A549 (cell line): ENCODE data around the gene TMEM205. TPM values are rescaled to one million over a fixed set of nuclear protein-coding genes. Genes with fewer than 3 reads are reported as not detected.

ENCODE experiments used
- ATAC-seq, 2 experiments: fragments of 200-7000 bp in 1 of 2; fragments of >200 bp in 1 of 2; cut with Nextera tagmentation in 1 of 2; cut with Tn5 transposase in 1 of 2; 3 replicates each; pipeline versions ENCODE4 v1.8.0 to v1.9.1; 2018 to 2020; ENCODE audit warnings: mild to moderate bottlenecking in 1 of 2, moderate library complexity in 1 of 2
- CTCF ChIA-PET: fragments of 300-600 bp; sonication (Branson Sonifier 250); formaldehyde crosslinking; extraction: SDS; loops from one replicate; lab custom pipeline; 2021; ENCODE audit warnings: antibody characterized with exemption, inconsistent platforms; lab: Yijun Ruan, JAX
- POLR2A ChIA-PET: fragments of 350-600 bp; formaldehyde crosslinking; extraction: SDS; loops from one replicate; lab custom pipeline; 2021; ENCODE audit warnings: antibody characterized with exemption, inconsistent platforms; lab: Yijun Ruan, JAX
- DNase-seq, 2 experiments: peaks; one replicate each; pipeline versions ENCODE4 v3.0.0 to v3.0.0-alpha.2; 2011 to 2016; ENCODE audit warnings: low read depth in 1 of 2, low spot score in 1 of 2
- FAIRE-seq: peaks from 2 replicates; lab custom pipeline; 2011; peaks lifted over from hg19 to GRCh38; lab: Jason Lieb, UNC
- H3K27ac ChIP-seq, 2 experiments: fragments of >200 bp; sonication (Bioruptor Twin); formaldehyde crosslinking; 3 replicates each; pipeline ENCODE4 v1.5.1; 2016 to 2017
- H3K4me1 ChIP-seq: fragments of >200 bp; sonication (Bioruptor Twin); formaldehyde crosslinking; 3 replicates; pipeline ENCODE4 v1.6.1; 2016
- H3K4me2 ChIP-seq: fragments of >200 bp; sonication (Bioruptor Twin); formaldehyde crosslinking; 3 replicates; pipeline ENCODE4 v1.6.1; 2016
- H3K4me3 ChIP-seq: fragments of >200 bp; sonication (Bioruptor Twin); formaldehyde crosslinking; 3 replicates; pipeline ENCODE4 v1.5.1; 2016
- H3K9me3 ChIP-seq: fragments of >200 bp; sonication (Bioruptor Twin); formaldehyde crosslinking; 3 replicates; pipeline ENCODE4 v1.6.1; 2016
- BHLHE40 ChIP-seq: IDR thresholded peaks from 2 replicates; pipeline ENCODE4 v1.6.1; 2012; ENCODE audit warnings: low read depth, low read length, inconsistent platforms
- CBX2 ChIP-seq: fragments of 200-600 bp; sonication (generic); IDR thresholded peaks from 2 replicates; pipeline ENCODE4 v1.6.1; 2016; ENCODE audit warnings: low read depth, mild to moderate bottlenecking, borderline replicate concordance
- CBX8 ChIP-seq: fragments of 200-600 bp; sonication (generic); IDR thresholded peaks from 2 replicates; pipeline ENCODE4 v1.6.1; 2016
- CEBPB ChIP-seq, 2 experiments: fragments of >200 bp in 1 of 2; sonication (Bioruptor Twin) in 1 of 2; formaldehyde crosslinking in 1 of 2; IDR thresholded peaks; 2 replicates each; pipeline ENCODE4 v1.6.1; 2012 to 2016
- ESRRA ChIP-seq: fragments of 150-350 bp; IDR thresholded peaks from 2 replicates; pipeline ENCODE4 v1.6.1; 2014; ENCODE audit warnings: mild to moderate bottlenecking, low read length, borderline replicate concordance
- FOSB ChIP-seq: fragments of 250-450 bp; sonication (Bioruptor Pico); IDR thresholded peaks from 2 replicates; pipeline ENCODE4 v1.5.0; 2020; ENCODE audit warnings: mild to moderate bottlenecking, moderate library complexity
- FOXS1 ChIP-seq: fragments of 250-450 bp; sonication (Bioruptor Pico); IDR thresholded peaks from 2 replicates; pipeline ENCODE4 v1.5.0; 2020; ENCODE audit warnings: mild to moderate bottlenecking, moderate library complexity
- HDAC2 ChIP-seq: fragments of 200-600 bp; sonication (generic); IDR thresholded peaks from 2 replicates; pipeline ENCODE4 v1.6.1; 2016
- HOXA7 ChIP-seq: fragments of 250-450 bp; sonication (Bioruptor Pico); IDR thresholded peaks from 2 replicates; pipeline ENCODE4 v1.5.0; 2020; ENCODE audit warnings: mild to moderate bottlenecking, moderate library complexity
- JUN ChIP-seq, 2 experiments: fragments of >200 bp; sonication (Bioruptor Twin); formaldehyde crosslinking; IDR thresholded peaks; 2 replicates in 1 of 2; 3 replicates in 1 of 2; pipeline ENCODE4 v1.6.1; 2016 to 2017
- KDM5A ChIP-seq: fragments of 200-600 bp; sonication (generic); IDR thresholded peaks from 2 replicates; pipeline ENCODE4 v1.6.1; 2016; ENCODE audit warnings: antibody characterized with exemption, mild to moderate bottlenecking
- NPAS2 ChIP-seq: fragments of 250-450 bp; sonication (Bioruptor Pico); IDR thresholded peaks from 2 replicates; pipeline ENCODE4 v1.8.0; 2022; ENCODE audit warnings: mild to moderate bottlenecking, moderate library complexity, borderline replicate concordance
- RARB ChIP-seq: fragments of 250-450 bp; sonication (Bioruptor Pico); IDR thresholded peaks from 2 replicates; pipeline ENCODE4 v1.8.0; 2021; ENCODE audit warnings: mild to moderate bottlenecking, moderate library complexity
- RFX5 ChIP-seq: fragments of 450-650 bp; IDR thresholded peaks from 2 replicates; pipeline ENCODE4 v1.7.1; 2014; ENCODE audit warnings: antibody characterized with exemption, mild to moderate bottlenecking, moderate library complexity
- RNF2 ChIP-seq: fragments of 200-600 bp; sonication (generic); IDR thresholded peaks from 2 replicates; pipeline ENCODE4 v1.6.1; 2016; ENCODE audit warnings: low read depth, mild to moderate bottlenecking, antibody characterized with exemption, moderate library complexity, borderline replicate concordance
- SMC3 ChIP-seq: fragments of >200 bp; sonication (Bioruptor Twin); formaldehyde crosslinking; IDR thresholded peaks from 3 replicates; pipeline ENCODE4 v1.6.1; 2018; ENCODE audit warnings: inconsistent platforms
- SREBF2 ChIP-seq: fragments of 450-650 bp; IDR thresholded peaks from 2 replicates; pipeline ENCODE4 v1.6.1; 2014; ENCODE audit warnings: mild to moderate bottlenecking, moderate library complexity
- TFCP2L1 ChIP-seq: fragments of 250-450 bp; sonication (Bioruptor Pico); IDR thresholded peaks from 2 replicates; pipeline ENCODE4 v1.5.0; 2021; ENCODE audit warnings: mild to moderate bottlenecking
- TP53 ChIP-seq: fragments of 250-450 bp; sonication (Bioruptor Pico); IDR thresholded peaks from 2 replicates; pipeline ENCODE4 v1.5.0; 2021; ENCODE audit warnings: mild to moderate bottlenecking, moderate library complexity
- ZC3H11A ChIP-seq: fragments of 450-650 bp; IDR thresholded peaks from 2 replicates; pipeline ENCODE4 v1.6.1; 2014; ENCODE audit warnings: antibody characterized with exemption, mild to moderate bottlenecking
- ZFP36 ChIP-seq: fragments of 450-650 bp; IDR thresholded peaks from 2 replicates; pipeline ENCODE4 v1.6.1; 2014; ENCODE audit warnings: borderline replicate concordance; ENCODE audit not compliant: partially characterized antibody
- ZNF302 ChIP-seq: fragments of 250-450 bp; sonication (Bioruptor Pico); IDR thresholded peaks from 2 replicates; pipeline ENCODE4 v1.9.0; 2021; ENCODE audit warnings: inconsistent platforms, mild to moderate bottlenecking, moderate library complexity
- ZSCAN20 ChIP-seq: fragments of 250-450 bp; sonication (Bioruptor Pico); IDR thresholded peaks from 2 replicates; pipeline ENCODE4 v1.8.0; 2022; ENCODE audit warnings: mild to moderate bottlenecking, moderate library complexity
- WGBS: methylation state at CpG from one replicate; pipeline ENCODE4 v1.1.6; 2017; ENCODE audit errors: missing lambda C conversion rate; 5-methylcytosine and 5-hydroxymethylcytosine counted together
- polyA plus RNA-seq, 4 experiments: library from polyadenylated mRNA; depleted of rRNA in 3 of 4; stranded (reverse); fragments of >200 nt; fragmentation: RNase III in 1 of 4; extraction: RNeasy Plus Mini Kit Qiagen cat#74134 plus additional on column Dnase treatment in 1 of 4; gene quantifications; 2 replicates in 3 of 4; 3 replicates in 1 of 4; pipeline ENCODE4 v1.2.3, GENCODE V29; 2011 to 2017
- TF ChIP-seq, protein P1 (sequence below): fragments of >200 bp; sonication (Bioruptor Twin); formaldehyde crosslinking; IDR thresholded peaks from 3 replicates; pipeline ENCODE4 v1.6.1; 2016
- TF ChIP-seq, protein P2 (sequence below): fragments of 150-350 bp; IDR thresholded peaks from 2 replicates; pipeline ENCODE4 v1.6.1; 2014; ENCODE audit warnings: low read depth, mild to moderate bottlenecking, low read length
- TF ChIP-seq, protein P3 (sequence below): IDR thresholded peaks from 2 replicates; pipeline ENCODE4 v1.6.1; 2012; ENCODE audit warnings: low read depth, borderline replicate concordance
- TF ChIP-seq, protein P4 (sequence below): fragments of >200 bp; sonication (Bioruptor Twin); formaldehyde crosslinking; IDR thresholded peaks from 3 replicates; pipeline ENCODE4 v1.5.1; 2016

The TMEM205 gene
- polyA plus RNA-seq, 2 of the 4 experiments (the other 2 are of a cell fraction): 91.6 to 183 TPM

DNA sequence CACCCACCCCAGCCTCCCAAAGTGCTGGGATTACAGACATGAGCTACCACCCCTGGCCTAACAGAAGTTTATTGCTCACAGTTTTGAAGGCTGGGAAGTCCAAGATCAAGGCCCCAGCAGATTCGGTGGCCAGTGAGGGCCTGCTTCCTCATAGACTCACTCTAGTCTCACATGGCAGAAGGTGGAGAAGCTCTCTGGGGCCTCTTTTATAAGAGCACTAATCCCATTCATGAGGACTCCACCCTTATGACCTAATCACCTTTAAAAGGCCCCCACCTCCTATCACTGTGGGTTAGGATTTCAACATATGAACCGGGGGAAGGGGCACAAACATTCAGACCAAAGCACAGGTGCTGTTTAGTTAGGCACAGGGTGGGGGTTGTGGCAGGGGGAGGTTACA is 21.5 kb upstream of the TMEM205 start:
- no peak overlapping the region for H3K27ac ChIP-seq
- H3K4me2 ChIP-seq: no peak overlapping the region
- TF ChIP-seq TFCP2L1: no peak
- POLR2A ChIA-PET: interaction anchor here (0.6 kb wide), 1 partner anchor 21 kb away, joined by 3 read pairs; the partner anchor contains the start of gene CCDC159
- 100% methylated on average over 2 of the region's 2 CpGs for WGBS
- DNase-seq (no peak), ATAC-seq (no peak), FAIRE-seq (no peak)
- H3K9me3 ChIP-seq: no peaks in the 10 kb centered on the region
- CTCF ChIA-PET: interaction anchor here (1.2 kb wide), 1 partner anchor 10 kb away, joined by 3 read pairs; no protein-coding TSS in a partner anchor
- H3K4me1 ChIP-seq: no peaks in the 10 kb centered on the region
- H3K4me3 ChIP-seq: no peak overlapping the region

DNA sequence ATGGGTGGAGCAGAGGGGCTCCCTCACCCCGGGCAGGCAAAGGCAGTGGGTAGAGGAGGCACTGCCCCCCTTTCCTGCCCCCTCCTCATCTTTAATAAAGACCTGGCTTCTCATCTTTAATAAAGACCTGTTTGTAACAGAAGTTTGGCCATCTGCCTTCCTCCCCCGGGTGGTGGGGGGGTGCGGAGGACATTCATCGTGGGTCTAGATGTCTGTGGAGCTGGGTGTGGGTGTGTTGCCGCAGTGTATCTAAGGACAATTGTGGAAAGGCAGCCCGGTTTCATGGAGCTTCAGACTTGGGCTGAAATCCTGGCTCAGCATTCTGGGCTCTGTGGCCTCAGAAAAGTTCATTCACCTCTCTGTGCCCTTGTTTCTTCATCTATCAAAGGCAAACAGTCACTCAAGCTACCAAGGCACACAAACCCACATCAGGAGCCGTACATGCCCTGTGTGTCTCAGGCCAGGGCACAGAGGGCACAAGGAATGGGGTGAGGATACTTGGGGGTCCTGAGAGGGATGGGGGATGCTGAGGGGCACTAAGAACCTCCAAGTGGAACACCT is 19.6 kb upstream of the TMEM205 start:
- CTCF ChIA-PET: no interaction called here
- 77% methylated on average over 7 of the region's 7 CpGs for WGBS
- POLR2A ChIA-PET: no interaction called here
- H3K4me2 ChIP-seq: no peak overlapping the region
- no peaks in the 10 kb centered on the region for H3K9me3 ChIP-seq
- no peaks in the 10 kb centered on the region for H3K4me1 ChIP-seq
- no peak for DNase-seq
- no peak overlapping the region for H3K4me3 ChIP-seq
- H3K27ac ChIP-seq: no peak overlapping the region
- no peak for TF ChIP-seq TP53 (CRISPR knock-in tag)
- no peak for TF ChIP-seq JUN (IDR thresholded peaks at IDR 0.05)
- no peak for TF ChIP-seq FOXS1
- TF ChIP-seq ZNF302: no peak
- no peak for TF ChIP-seq ESRRA
- TF ChIP-seq ZFP36: no peak
- TF ChIP-seq HOXA7 (CRISPR knock-in tag): no peak
- TF ChIP-seq, protein P1, sequence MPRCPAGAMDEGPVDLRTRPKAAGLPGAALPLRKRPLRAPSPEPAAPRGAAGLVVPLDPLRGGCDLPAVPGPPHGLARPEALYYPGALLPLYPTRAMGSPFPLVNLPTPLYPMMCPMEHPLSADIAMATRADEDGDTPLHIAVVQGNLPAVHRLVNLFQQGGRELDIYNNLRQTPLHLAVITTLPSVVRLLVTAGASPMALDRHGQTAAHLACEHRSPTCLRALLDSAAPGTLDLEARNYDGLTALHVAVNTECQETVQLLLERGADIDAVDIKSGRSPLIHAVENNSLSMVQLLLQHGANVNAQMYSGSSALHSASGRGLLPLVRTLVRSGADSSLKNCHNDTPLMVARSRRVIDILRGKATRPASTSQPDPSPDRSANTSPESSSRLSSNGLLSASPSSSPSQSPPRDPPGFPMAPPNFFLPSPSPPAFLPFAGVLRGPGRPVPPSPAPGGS: no peak
- no peak for TF ChIP-seq BHLHE40
- no peak for TF ChIP-seq RNF2
- no peak for TF ChIP-seq SREBF2
- no peak for TF ChIP-seq CBX2
- TF ChIP-seq CBX8: no peak
- no peak for TF ChIP-seq KDM5A
- TF ChIP-seq, protein P2, sequence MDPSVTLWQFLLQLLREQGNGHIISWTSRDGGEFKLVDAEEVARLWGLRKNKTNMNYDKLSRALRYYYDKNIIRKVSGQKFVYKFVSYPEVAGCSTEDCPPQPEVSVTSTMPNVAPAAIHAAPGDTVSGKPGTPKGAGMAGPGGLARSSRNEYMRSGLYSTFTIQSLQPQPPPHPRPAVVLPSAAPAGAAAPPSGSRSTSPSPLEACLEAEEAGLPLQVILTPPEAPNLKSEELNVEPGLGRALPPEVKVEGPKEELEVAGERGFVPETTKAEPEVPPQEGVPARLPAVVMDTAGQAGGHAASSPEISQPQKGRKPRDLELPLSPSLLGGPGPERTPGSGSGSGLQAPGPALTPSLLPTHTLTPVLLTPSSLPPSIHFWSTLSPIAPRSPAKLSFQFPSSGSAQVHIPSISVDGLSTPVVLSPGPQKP: no peak
- no peak for TF ChIP-seq FOSB (CRISPR knock-in tag)
- no peak for TF ChIP-seq CEBPB (IDR thresholded peaks at IDR 0.05)
- TF ChIP-seq, all 56 proteins: peak for 0
- no peak for FAIRE-seq
- no peak for ATAC-seq

DNA sequence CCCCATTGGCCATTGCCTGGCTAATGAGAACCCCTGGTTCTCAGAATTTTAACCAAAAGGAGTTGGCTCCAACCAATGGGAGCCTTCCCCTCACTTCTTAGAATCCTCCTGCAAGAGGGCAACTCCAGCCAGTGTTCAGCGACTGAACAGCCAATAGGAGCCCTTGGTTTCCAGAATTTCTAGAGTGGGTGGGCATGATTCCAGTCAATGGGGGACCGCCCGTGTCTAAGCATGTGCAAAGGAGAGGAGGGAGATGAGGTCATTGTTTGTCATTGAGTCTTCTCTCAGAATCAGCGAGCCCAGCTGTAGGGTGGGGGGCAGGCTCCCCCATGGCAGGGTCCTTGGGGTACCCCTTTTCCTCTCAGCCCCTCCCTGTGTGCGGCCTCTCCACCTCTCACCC is 18.9 kb upstream of the TMEM205 start:
- no peaks in the 10 kb centered on the region for H3K4me1 ChIP-seq
- no peak overlapping the region for H3K4me2 ChIP-seq
- POLR2A ChIA-PET: interaction anchor here (2.8 kb wide), 1 partner anchor 10 kb away, joined by 13 read pairs; the partner anchor contains the start of gene SWSAP1
- no peak for ATAC-seq
- H3K27ac ChIP-seq: no peak overlapping the region
- no peak overlapping the region for H3K4me3 ChIP-seq
- TF ChIP-seq ZNF302 (no peak), JUN (IDR thresholded peaks at IDR 0.05) (no peak), NPAS2 (no peak), KDM5A (no peak), SMC3 (no peak), SREBF2 (no peak), ZC3H11A (no peak), ZSCAN20 (CRISPR knock-in tag) (no peak), TFCP2L1 (no peak), RFX5 (no peak), FOSB (CRISPR knock-in tag) (no peak), BHLHE40 (no peak), RARB (CRISPR knock-in tag) (no peak), HDAC2 (no peak), ESRRA (no peak), CBX2 (no peak)
- TF ChIP-seq, protein P2: no peak
- TF ChIP-seq, protein P3, sequence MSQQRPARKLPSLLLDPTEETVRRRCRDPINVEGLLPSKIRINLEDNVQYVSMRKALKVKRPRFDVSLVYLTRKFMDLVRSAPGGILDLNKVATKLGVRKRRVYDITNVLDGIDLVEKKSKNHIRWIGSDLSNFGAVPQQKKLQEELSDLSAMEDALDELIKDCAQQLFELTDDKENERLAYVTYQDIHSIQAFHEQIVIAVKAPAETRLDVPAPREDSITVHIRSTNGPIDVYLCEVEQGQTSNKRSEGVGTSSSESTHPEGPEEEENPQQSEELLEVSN: no peak
- TF ChIP-seq, protein P4, sequence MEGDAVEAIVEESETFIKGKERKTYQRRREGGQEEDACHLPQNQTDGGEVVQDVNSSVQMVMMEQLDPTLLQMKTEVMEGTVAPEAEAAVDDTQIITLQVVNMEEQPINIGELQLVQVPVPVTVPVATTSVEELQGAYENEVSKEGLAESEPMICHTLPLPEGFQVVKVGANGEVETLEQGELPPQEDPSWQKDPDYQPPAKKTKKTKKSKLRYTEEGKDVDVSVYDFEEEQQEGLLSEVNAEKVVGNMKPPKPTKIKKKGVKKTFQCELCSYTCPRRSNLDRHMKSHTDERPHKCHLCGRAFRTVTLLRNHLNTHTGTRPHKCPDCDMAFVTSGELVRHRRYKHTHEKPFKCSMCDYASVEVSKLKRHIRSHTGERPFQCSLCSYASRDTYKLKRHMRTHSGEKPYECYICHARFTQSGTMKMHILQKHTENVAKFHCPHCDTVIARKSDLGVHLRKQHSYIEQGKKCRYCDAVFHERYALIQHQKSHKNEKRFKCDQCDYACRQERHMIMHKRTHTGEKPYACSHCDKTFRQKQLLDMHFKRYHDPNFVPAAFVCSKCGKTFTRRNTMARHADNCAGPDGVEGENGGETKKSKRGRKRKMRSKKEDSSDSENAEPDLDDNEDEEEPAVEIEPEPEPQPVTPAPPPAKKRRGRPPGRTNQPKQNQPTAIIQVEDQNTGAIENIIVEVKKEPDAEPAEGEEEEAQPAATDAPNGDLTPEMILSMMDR: no peak
- no peaks in the 10 kb centered on the region for H3K9me3 ChIP-seq
- FAIRE-seq: no peak
- DNase-seq: no peak
- CTCF ChIA-PET: interaction anchor here (1.0 kb wide), 1 partner anchor 18 kb away, joined by 3 read pairs; no protein-coding TSS in a partner anchor
- 75% methylated on average over 5 of the region's 5 CpGs for WGBS
